ENCODE data around the gene CARS1.

The CARS1 gene

DNA sequence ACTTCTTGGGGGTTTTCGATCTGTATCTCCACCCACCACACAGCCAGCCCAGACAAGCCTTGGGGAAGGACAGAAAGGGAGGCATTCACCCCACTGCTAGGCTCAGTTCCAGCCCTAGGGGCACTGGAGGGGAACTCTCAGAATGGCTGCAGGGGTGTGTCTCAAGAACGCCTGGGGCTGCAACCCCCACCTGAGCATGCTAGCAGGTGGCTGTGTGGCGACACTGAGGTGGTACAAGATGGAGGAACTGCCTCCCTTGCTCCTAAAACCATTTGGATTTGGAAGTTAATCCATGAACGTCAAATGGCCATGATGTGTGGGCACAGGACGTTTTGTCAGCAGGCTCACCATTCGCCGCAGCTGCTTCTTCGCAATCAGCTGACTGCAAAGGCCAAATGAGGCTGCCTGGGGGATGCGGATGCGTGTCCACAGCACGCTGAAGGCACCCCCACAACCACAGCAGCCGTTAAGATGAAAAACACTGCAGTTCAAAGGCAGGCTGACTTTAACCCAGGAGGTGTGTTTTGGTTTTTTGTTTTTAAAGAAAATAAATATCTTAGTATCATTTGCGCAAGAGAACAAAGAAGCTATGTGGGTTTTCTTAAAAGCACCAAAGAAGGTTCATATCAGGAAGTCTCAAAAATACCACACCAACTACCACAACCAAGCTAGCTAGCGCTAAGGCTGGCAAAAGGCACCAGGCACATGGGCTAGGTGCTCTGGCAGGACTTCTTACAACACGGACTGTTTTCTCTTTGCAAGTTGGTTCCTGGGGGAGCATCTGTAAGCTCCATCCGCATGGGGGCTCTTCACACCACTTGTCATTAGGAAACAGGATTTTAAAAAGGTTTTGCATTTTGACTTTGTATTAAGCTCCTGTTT is 42.9 kb downstream of the CARS1 start:
- Mint-ChIP-seq H3K4me1 (peaks cover 39% of the 10 kb centered on the region), H3K4me3 (peak overlapping the region; percentile 68), H3K27me3 (no peaks in the 10 kb centered on the region), H3K36me3 (peaks cover 10% of the 10 kb centered on the region), H3K9me3 (no peaks in the 10 kb centered on the region), H3K27ac (peak overlapping the region; percentile 65)

DNA sequence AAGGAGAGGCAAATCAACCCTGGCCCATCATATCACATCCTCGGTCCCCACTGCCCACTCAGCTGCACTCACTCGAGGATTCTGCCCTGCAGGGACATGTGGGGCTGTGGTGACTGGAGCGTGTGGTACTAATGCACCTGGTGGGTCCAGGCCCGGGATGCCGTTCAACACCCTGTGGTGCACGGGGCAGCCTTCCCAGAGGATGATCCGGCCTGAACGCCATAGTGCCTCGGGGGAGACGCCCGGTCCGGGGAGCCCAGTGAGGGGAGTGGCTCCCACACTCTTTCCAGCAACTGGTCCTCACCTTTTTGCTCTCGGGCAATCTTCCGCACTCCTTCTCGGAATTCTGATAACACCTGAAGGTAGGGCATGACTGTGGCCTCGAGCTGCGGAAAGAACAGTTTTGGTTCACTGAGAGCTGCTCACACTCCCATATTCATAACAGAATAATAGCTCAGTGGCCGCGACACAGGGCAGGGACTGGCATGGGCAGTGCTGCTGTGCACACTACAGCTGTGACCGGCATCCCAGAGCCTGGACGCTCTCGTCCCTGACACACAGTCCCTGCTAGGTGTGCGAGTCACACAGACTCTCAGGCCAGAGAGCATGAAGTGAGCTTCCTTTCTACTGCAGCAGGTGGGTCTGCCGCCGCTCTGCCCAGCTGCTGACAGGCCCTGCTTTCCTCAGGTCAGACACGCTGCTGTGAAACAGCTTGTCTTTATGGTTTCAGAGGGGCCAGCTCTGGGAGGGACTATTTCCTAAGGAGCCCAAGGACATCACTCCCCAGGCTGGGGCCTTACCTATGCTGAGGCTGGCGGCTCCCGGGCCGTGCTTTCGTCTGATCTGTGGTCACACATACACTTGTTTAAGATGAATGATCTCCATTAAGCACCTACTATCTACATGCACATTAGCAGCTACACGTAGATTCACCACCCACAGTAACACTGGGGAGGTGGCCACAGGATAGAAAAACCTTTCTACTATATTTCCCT is 45.0 kb downstream of the CARS1 start:
- no peaks in the 10 kb centered on the region for H3K9me3 Mint-ChIP-seq
- peaks cover 35% of the 10 kb centered on the region for H3K4me1 Mint-ChIP-seq
- peaks cover 13% of the 10 kb centered on the region for H3K36me3 Mint-ChIP-seq
- H3K27me3 Mint-ChIP-seq: no peaks in the 10 kb centered on the region
- no peak overlapping the region for H3K4me3 Mint-ChIP-seq
- H3K27ac Mint-ChIP-seq: no peak overlapping the region

DNA sequence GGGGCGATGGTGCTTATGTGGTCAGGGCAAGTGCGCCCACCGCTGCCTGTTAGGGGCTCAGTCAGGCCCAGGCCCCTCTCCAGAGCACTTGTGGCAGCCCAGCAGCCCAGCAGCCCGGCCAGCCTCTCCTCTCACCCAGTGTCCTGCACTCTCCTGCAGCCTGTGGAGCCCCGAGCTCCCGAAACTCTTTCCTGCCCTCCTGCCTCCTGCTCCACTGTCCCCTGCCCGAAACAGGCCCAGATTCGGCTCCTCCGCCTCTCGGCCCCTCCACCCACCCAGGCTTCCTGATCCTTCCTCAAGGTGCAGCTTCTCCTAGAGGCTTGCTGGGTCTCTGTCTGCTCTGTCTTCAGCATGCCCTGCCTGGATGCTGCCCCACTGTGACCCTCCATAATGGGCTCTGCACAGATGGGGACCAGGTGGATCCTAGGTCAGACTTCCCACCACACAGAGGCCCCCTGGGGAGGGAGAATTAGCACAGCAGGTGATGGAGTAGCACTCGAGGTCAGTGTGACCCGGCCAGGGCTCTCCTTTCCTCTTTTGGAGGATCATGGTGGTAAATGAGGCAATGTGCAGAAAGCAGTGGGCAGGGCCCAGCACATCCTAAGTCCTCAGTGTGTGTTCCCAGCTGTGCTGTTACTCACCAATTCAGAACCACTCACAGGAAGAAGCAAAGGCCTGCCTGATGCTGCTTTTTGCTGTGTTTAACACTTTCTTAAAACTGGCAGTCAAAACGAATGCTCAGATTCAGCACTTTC is 46.5 kb downstream of the CARS1 start:
- no peaks in the 10 kb centered on the region for H3K9me3 Mint-ChIP-seq
- no peaks in the 10 kb centered on the region for H3K27me3 Mint-ChIP-seq
- no peak overlapping the region for H3K27ac Mint-ChIP-seq
- H3K4me1 Mint-ChIP-seq: peaks cover 22% of the 10 kb centered on the region
- H3K4me3 Mint-ChIP-seq: no peak overlapping the region
- H3K36me3 Mint-ChIP-seq: peaks cover 13% of the 10 kb centered on the region

DNA sequence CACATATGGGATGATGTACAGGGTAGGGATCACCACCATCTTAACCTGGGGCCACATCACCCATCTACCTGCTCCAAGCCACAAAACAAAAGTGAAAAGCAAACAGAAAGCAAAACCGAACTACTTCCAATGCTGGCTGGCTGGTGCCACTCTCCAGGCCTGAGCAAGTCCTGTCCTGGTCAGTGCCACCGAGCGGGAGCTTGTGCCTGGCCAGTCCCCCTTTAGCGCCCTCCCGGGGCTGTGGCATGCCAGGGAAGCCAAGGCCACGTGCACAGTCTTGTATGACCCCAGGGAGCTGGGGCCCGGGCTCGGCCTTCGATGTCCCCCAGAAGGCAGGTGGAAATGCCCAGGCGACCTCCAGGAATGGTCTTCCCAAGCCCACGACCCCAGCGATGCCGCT is 47.2 kb downstream of the CARS1 start:
- Mint-ChIP-seq H3K27ac (no peak overlapping the region), H3K4me3 (no peak overlapping the region), H3K27me3 (no peaks in the 10 kb centered on the region), H3K9me3 (no peaks in the 10 kb centered on the region), H3K4me1 (peaks cover 15% of the 10 kb centered on the region), H3K36me3 (peaks cover 11% of the 10 kb centered on the region)

DNA sequence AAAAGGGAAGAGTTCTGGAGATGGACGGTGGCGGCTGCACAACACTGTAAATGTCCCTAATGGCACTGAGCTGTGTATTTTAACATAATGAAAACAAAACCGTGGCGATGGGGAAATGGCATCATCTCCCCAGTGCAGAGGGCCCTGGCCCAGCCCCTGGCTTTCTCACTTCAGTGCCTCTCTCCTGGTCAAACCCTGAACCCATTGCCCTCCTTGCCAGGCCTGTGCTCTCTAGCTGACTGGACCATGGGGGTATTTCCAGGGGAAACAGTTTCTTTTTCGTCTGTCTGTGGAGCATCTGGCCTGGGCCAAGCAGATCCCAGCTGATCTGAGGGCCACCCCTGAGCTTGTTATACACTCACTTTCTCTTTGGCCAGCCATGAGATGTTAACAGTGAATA is 47.7 kb downstream of the CARS1 start:
- Mint-ChIP-seq H3K4me1 (peaks cover 9% of the 10 kb centered on the region), H3K27ac (peak overlapping the region; percentile 27), H3K4me3 (no peak overlapping the region), H3K9me3 (no peaks in the 10 kb centered on the region), H3K27me3 (no peaks in the 10 kb centered on the region), H3K36me3 (peaks cover 11% of the 10 kb centered on the region)

DNA sequence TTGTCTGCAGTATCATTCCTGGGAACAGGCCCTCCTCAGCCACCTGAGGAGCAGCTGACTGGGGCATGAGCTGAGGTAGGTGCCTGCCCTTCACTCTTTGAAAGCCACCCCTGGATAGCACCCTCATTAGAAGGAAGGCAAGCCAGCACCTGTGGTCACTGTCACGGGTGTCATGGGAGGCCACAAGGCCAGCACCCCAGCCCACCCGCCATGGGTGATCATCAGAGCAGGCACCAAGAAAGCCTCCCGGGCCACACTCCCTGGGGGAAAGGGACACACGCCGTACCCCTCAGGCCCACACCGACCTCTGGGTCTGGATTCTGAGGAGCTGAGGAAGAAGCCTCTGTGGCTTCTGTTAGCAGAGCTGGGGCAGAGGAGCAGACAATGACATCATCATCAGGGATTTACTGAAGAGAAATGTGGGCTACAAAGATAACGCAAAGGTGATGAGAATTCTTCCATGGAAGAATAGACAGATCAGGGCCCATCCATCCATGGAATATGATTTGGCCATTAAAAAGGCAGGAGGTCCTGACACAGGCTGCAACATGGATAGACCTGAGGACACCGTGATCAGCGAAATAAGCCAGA is 48.4 kb downstream of the CARS1 start:
- Mint-ChIP-seq H3K4me3 (no peak overlapping the region), H3K27ac (no peak overlapping the region), H3K9me3 (no peaks in the 10 kb centered on the region), H3K36me3 (peaks cover 14% of the 10 kb centered on the region), H3K4me1 (peaks cover 3% of the 10 kb centered on the region), H3K27me3 (no peaks in the 10 kb centered on the region)

DNA sequence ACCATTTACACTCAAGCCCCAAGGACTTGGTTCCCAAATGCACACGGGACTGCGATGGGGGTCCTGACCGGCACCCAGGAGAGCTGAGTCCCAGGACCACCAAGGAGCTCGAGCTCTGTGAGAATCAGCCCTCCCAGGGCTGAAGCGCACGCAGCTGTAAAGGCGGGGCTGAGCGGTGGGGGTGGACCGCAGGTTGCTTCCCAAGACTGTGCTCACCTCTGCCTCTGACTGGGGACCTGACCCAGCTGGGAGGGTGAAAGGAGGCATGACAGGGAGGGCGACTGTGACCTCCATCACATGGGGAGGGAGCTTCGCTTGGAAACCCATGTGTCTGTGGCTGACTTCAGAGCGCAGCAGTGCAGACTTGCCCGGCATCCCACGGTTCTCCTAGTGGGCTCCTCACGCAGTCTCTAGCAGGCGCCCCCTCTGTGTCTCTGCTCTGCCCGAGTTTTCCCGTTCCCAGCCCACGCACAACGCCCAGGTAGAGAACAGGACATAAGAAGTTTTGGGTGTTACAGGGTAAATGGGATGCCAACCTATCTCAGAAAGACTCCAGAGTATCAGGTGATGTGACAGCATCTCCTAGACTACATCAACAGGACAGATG is 49.7 kb downstream of the CARS1 start:
- H3K4me3 Mint-ChIP-seq: no peak overlapping the region
- no peaks in the 10 kb centered on the region for H3K27me3 Mint-ChIP-seq
- H3K4me1 Mint-ChIP-seq: no peaks in the 10 kb centered on the region
- no peak overlapping the region for H3K27ac Mint-ChIP-seq
- no peaks in the 10 kb centered on the region for H3K9me3 Mint-ChIP-seq
- peaks cover 21% of the 10 kb centered on the region for H3K36me3 Mint-ChIP-seq

DNA sequence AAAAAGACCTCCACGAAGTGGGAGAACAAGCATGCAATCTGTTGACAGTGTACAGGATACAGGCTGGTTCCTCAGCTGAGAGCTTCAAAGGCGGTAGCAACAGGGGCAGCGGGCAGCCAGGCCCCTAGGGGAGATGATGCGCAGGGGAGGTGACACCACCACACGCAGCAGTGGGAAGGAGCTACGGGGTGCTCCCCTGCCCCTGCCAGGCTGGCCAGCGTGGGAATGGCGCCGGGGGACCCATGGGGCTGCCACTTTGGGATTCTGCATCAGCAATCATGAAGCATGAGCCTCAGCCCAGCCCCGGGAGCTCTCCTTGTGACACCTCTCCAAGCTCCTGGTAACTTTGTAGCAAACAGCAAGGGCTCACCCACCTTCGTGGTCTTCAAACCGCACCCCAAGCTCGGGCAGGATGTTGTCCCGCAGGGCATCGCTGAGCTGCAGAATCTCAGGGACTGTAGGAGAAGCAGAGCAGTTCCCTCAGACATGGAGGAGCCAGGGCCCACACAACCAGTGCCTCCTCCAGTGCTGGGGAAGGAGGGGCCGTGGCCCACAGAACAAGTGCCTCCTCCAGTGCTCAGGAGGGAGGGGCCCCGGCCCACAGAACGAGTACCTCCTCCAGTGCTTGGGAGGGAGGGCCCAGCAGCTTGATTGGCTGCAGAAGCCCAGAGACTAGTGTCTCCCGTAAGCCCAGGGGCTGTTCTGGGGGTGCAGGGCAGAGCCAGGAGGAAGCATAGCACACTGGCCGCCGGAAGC is 50.5 kb downstream of the CARS1 start:
- Mint-ChIP-seq H3K4me3 (no peak overlapping the region), H3K9me3 (no peaks in the 10 kb centered on the region), H3K27me3 (no peaks in the 10 kb centered on the region), H3K27ac (no peak overlapping the region), H3K36me3 (peaks cover 22% of the 10 kb centered on the region), H3K4me1 (no peaks in the 10 kb centered on the region)

DNA sequence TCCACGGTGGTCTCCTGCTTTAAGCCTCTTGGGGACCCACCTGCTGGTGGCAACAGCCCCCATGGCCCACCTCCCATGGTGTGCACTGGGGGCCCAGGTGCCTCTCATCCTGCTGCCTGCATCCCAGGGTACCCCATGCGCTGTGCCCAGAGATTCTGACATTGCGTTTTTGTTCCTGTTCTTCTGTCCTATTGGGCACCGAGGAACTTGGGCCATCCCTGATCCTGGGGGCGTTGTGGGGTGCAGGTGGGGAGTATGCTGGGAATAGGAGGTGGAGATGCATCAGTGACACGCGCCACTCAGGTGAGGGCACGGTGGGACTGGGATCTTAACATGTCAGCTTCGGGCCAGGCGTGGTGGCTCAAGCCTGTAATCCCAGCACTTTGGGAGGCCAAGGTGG is 52.7 kb downstream of the CARS1 start:
- H3K27ac Mint-ChIP-seq: no peak overlapping the region
- H3K9me3 Mint-ChIP-seq: no peaks in the 10 kb centered on the region
- no peaks in the 10 kb centered on the region for H3K27me3 Mint-ChIP-seq
- no peak overlapping the region for H3K4me3 Mint-ChIP-seq
- peaks cover 25% of the 10 kb centered on the region for H3K36me3 Mint-ChIP-seq
- no peaks in the 10 kb centered on the region for H3K4me1 Mint-ChIP-seq

DNA sequence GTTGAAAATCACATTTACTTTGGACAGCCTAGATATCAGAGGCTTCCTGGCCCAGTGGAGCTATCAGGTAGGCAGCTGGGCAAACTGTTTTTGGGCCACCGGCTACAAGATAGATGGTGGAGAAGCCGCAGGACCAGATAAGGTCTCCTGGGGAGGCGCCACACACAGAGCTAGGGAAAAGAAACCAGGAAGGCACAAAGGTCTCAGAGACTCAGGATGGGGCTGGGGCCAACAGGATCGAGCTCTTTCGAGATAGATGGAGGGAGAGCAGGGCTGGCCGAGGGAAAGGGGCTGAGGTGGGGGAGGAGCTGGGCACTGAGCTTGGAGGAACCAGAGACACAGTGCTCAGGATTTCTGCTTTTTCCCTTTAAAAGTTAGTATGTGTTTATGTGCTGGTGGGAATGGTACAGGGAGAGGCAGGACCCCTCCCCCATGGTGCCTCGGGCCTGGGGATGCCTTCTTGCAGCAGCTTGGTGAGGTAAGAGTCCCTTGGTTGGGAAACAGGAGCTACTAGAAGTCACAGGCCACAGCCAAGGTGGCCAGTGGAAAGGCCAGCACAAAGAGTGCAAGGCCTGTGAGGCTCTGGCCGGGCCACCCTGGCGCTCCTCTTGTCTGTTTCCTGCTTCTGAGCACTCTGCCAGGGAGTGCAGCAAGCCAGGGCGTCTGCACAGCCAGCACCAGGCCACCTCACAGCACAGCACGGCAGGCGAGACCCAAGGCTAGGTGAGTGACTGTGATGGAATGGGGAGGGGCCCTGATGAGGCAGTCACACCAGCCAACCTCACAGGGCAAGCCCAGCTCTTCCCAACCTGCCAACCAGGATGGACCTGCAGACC is 53.6 kb downstream of the CARS1 start:
- H3K36me3 Mint-ChIP-seq: peaks cover 23% of the 10 kb centered on the region
- H3K4me1 Mint-ChIP-seq: no peaks in the 10 kb centered on the region
- H3K27ac Mint-ChIP-seq: no peak overlapping the region
- H3K4me3 Mint-ChIP-seq: no peak overlapping the region
- no peaks in the 10 kb centered on the region for H3K27me3 Mint-ChIP-seq
- no peaks in the 10 kb centered on the region for H3K9me3 Mint-ChIP-seq

DNA sequence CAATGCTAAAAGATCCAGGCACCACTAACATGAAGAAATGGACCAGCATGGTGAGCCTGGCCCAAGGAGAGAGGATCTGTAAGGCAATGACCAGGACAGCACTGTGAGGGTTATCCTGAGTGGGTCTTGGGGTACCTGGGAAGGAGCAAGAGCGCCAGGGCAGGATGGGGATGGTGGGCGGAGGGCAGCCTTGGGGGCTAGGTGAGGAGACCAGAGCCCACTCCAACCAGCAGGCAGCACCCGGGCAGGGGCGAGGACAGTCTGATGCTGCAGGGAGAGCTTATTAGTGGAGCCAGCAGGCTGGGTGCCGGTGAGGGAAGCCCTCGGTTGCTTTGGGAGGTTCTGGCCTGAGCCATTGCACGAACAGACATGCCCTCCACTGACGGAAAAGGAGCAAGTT is 54.4 kb downstream of the CARS1 start:
- no peak overlapping the region for H3K4me3 Mint-ChIP-seq
- no peaks in the 10 kb centered on the region for H3K27me3 Mint-ChIP-seq
- no peaks in the 10 kb centered on the region for H3K4me1 Mint-ChIP-seq
- H3K36me3 Mint-ChIP-seq: peaks cover 22% of the 10 kb centered on the region
- H3K9me3 Mint-ChIP-seq: no peaks in the 10 kb centered on the region
- H3K27ac Mint-ChIP-seq: no peak overlapping the region

DNA sequence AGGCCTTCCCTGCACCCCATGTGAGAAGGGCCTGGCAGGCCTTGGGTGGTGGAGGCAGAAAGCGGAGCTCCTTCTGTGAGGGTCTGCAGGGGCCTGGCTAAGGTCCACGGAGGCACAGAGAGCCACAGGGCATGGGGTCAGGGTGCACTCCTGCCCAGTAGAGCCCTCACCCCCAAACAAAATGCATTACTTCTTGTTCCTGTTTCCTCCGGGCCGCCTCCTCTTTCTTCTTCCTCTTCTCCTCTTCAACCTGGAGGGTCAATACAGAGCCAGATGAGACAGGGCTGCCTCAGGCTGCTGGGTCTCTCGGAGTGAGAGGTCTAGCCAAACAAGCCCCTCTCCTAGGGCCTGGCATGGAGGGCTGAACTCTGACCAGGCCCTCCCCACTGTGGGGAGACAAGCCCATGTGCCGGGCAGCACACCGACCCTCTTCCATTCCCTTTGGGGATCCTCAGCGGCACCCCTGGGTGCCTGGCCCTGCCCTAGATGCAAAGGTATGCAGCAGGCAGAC is 54.8 kb downstream of the CARS1 start:
- H3K9me3 Mint-ChIP-seq: no peaks in the 10 kb centered on the region
- H3K36me3 Mint-ChIP-seq: peaks cover 22% of the 10 kb centered on the region
- no peaks in the 10 kb centered on the region for H3K27me3 Mint-ChIP-seq
- no peak overlapping the region for H3K4me3 Mint-ChIP-seq
- no peak overlapping the region for H3K27ac Mint-ChIP-seq
- H3K4me1 Mint-ChIP-seq: no peaks in the 10 kb centered on the region

DNA sequence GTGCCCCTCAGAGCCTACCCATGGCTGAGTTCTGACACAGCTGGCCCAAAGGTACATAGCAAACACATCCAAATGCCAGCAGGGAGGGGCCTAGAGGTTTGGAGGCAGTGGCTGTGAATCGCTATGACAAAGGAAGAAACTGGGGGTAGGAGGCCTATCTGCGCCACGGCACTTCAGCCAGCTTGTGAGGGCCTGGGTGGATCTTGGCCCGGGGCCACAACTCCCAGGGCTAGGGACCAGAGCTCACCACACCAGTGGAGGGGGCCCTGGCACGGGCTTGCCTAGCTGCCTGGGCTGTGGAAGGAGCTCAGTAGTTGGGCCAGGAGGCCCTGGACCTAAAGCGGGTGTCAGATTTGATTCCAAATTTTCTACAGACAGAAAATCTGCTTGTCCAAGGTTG is 55.7 kb downstream of the CARS1 start:
- Mint-ChIP-seq H3K4me1 (no peaks in the 10 kb centered on the region), H3K27me3 (no peaks in the 10 kb centered on the region), H3K4me3 (no peak overlapping the region), H3K36me3 (peaks cover 22% of the 10 kb centered on the region), H3K27ac (peak overlapping the region; percentile 55), H3K9me3 (no peaks in the 10 kb centered on the region)
